ENCODE measurements around the gene MAFG. TPM values are rescaled to one million over a fixed set of nuclear protein-coding genes. Genes with fewer than 3 reads are reported as not detected.

MAFG gene
- total RNA-seq, 1 experiment from 2014 or later = 29.8 TPM

DNA sequence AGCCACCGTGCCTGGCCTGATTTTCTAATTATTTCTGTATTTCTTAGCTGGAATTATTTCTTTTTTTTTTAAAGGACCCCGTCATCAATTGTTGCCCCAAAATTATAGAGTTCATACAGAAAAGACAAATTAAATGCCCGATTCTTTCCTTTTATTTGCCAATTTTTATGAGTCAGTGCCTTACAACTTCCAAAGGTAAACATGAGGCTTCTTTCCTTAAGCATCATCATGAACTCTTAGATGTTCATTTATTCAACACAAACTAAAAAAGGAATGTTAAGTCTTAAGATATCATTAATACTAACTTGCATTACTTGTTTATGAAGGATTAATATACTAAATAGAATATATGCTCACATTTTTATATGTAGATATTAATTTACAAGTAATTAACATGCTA, 49.2 kb downstream of the MAFG start:
- CTCF ChIA-PET = no interaction called here
- no peak for ATAC-seq

DNA sequence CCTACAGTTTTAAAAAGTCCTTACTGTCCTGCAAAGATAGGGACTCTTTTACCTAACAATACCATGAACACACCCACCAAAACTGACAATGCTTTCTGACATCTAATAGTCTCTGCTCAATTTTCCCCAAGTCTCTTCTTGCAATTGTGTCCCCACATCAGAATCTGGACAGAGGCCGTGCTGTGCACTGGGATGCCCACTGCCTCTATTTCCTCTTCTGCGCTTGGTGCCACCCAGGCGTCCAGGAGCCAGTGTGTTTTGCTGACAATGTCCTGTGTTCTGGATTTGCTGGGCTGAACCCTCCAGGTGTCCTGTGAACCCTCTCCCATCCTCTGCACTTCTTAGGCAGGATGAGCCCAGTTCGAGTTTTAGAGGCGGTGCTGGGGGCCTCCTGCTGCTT, 50.0 kb downstream of the MAFG start:
- ATAC-seq (no peak), DNase-seq (ENCODE audit: low spot score) (no peak)
- CTCF ChIA-PET = interaction anchor here (0.6 kb wide), 1 partner anchor 152 kb away, joined by 4 read pairs; no protein-coding TSS in a partner anchor
- TF ChIP-seq, protein P1, sequence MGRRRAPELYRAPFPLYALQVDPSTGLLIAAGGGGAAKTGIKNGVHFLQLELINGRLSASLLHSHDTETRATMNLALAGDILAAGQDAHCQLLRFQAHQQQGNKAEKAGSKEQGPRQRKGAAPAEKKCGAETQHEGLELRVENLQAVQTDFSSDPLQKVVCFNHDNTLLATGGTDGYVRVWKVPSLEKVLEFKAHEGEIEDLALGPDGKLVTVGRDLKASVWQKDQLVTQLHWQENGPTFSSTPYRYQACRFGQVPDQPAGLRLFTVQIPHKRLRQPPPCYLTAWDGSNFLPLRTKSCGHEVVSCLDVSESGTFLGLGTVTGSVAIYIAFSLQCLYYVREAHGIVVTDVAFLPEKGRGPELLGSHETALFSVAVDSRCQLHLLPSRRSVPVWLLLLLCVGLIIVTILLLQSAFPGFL (CRISPR knock-in tag; IDR thresholded peaks at IDR 0.05; ENCODE audit: borderline replicate concordance) = no peak
- TF ChIP-seq, protein P2, sequence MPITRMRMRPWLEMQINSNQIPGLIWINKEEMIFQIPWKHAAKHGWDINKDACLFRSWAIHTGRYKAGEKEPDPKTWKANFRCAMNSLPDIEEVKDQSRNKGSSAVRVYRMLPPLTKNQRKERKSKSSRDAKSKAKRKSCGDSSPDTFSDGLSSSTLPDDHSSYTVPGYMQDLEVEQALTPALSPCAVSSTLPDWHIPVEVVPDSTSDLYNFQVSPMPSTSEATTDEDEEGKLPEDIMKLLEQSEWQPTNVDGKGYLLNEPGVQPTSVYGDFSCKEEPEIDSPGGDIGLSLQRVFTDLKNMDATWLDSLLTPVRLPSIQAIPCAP (CRISPR knock-in tag; IDR thresholded peaks at IDR 0.05) = no peak
- no peak for TF ChIP-seq FOXJ3 (CRISPR knock-in tag; IDR thresholded peaks at IDR 0.05; ENCODE audit: borderline replicate concordance)
- no peak for TF ChIP-seq SMAD4 (CRISPR knock-in tag; IDR thresholded peaks at IDR 0.05)
- no peak for TF ChIP-seq SOX15 (CRISPR knock-in tag; IDR thresholded peaks at IDR 0.05)
- TF ChIP-seq GTF2I (CRISPR knock-in tag; conservative IDR thresholded peaks at IDR 0.05) = no peak
- TF ChIP-seq CREB1 (CRISPR knock-in tag; IDR thresholded peaks at IDR 0.05) = no peak
- TF ChIP-seq KAT7 (CRISPR knock-in tag; IDR thresholded peaks at IDR 0.05; ENCODE audit: borderline replicate concordance) = no peak
- TF ChIP-seq, protein P3, sequence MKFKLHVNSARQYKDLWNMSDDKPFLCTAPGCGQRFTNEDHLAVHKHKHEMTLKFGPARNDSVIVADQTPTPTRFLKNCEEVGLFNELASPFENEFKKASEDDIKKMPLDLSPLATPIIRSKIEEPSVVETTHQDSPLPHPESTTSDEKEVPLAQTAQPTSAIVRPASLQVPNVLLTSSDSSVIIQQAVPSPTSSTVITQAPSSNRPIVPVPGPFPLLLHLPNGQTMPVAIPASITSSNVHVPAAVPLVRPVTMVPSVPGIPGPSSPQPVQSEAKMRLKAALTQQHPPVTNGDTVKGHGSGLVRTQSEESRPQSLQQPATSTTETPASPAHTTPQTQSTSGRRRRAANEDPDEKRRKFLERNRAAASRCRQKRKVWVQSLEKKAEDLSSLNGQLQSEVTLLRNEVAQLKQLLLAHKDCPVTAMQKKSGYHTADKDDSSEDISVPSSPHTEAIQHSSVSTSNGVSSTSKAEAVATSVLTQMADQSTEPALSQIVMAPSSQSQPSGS (CRISPR knock-in tag; IDR thresholded peaks at IDR 0.05; ENCODE audit: borderline replicate concordance, low read depth) = no peak
- no peaks in the 10 kb centered on the region for H3K4me1 Mint-ChIP-seq
- H3K36me3 Mint-ChIP-seq = peaks cover 18% of the 10 kb centered on the region
- no peak overlapping the region for H3K27ac Mint-ChIP-seq
- H3K27me3 Mint-ChIP-seq (ENCODE audit: low read depth) = no peaks in the 10 kb centered on the region; the same call in 1 of the 2 replicates
- no peaks in the 10 kb centered on the region for H3K9me3 Mint-ChIP-seq
- POLR2A ChIA-PET = interaction anchor here (0.6 to 0.7 kb wide), 2 partner anchors 46 to 145 kb away, joined by 4 read pairs; no protein-coding TSS in a partner anchor
- H3K4me3 Mint-ChIP-seq = no peak overlapping the region

More for the DNA sequence above, 49.2 kb downstream of the MAFG start:
- no peaks in the 10 kb centered on the region for H3K4me1 Mint-ChIP-seq
- POLR2A ChIA-PET = no interaction called here
- no peak for DNase-seq (ENCODE audit: low spot score)
- no peaks in the 10 kb centered on the region for H3K27me3 Mint-ChIP-seq (ENCODE audit: low read depth)
- no peaks in the 10 kb centered on the region for H3K9me3 Mint-ChIP-seq
- H3K4me3 Mint-ChIP-seq = no peak overlapping the region
- peaks cover 22% of the 10 kb centered on the region for H3K36me3 Mint-ChIP-seq
- no peak for TF ChIP-seq GTF2I (CRISPR knock-in tag; conservative IDR thresholded peaks at IDR 0.05)
- no peak overlapping the region for H3K27ac Mint-ChIP-seq

DNA sequence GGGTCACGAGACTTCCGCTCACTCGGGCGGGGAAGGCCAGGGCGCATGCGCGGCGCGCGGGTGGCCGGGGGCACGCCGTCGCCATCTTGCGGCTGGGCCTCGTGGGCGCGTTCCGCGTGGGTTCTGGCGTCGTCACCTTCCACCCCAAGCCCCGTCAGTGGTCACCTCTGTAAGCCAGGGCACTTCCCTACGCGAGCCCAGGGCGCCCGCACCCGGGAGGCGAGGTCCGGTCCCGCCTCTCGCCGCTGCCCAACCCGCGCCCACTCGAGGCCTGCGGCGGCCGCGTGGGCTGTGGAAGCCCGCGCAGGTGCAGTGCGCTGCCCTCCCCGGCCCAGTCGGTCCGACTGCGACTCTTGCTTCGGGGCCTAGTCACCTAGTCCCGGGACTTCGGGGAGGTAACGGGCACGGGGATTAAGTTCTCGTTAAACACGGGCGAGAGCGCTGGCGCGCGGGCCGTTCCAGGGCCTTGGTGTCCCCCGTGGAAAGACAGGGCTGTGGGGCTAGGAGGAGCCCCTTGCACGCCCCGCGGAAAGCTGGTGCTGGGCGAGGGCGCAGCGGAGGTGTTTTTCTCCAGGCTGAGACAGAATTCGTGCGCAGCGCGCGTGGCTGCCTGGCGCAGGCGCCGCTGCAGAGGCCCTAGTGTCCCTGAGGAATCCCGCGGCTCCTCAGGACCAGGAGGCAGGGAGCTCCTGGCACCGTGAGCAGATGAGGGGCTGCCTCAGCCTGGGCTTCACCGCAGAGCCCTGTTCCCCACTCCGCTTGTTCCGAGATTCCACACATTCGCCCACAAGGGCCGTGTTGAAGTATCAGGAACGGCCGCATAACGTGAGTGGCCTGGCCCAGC, 55.9 kb downstream of the MAFG start:
- Mint-ChIP-seq H3K27me3 (ENCODE audit: low read depth) (no peaks in the 10 kb centered on the region; the same call in 1 of the 2 replicates), H3K27ac (peak overlapping the region; percentile 53), H3K36me3 (no peaks in the 10 kb centered on the region), H3K4me3 (peak overlapping the region; percentile 77), H3K9me3 (no peaks in the 10 kb centered on the region), H3K4me1 (peaks cover 16% of the 10 kb centered on the region)
- ATAC-seq (no peak), DNase-seq (ENCODE audit: low spot score) (peak; percentile 82)
- POLR2A ChIA-PET = interaction anchor here (0.6 to 2.1 kb wide), 2 partner anchors 20 to 135 kb away, joined by 3 to 6 read pairs; partner anchors contain the start of genes ALYREF and ANAPC11
- CTCF ChIA-PET = interaction anchor here (1.2 kb wide), 1 partner anchor 43 kb away, joined by 3 read pairs; no protein-coding TSS in a partner anchor
- TF ChIP-seq SOX15 (CRISPR knock-in tag; IDR thresholded peaks at IDR 0.05) = no peak
- TF ChIP-seq ZNF232 (CRISPR knock-in tag; IDR thresholded peaks at IDR 0.05) = peak; percentile 76; the same call in 1 of the 2 replicates
- no peak for TF ChIP-seq GRHL2 (CRISPR knock-in tag; IDR thresholded peaks at IDR 0.05; ENCODE audit: insufficient replicate concordance, severe bottlenecking)
- TF ChIP-seq PRRX2 (CRISPR knock-in tag; IDR thresholded peaks at IDR 0.05) = peak; percentile 21; the same call in 1 of the 2 replicates
- no peak for TF ChIP-seq GTF2I (CRISPR knock-in tag; conservative IDR thresholded peaks at IDR 0.05)
- TF ChIP-seq, protein P4, sequence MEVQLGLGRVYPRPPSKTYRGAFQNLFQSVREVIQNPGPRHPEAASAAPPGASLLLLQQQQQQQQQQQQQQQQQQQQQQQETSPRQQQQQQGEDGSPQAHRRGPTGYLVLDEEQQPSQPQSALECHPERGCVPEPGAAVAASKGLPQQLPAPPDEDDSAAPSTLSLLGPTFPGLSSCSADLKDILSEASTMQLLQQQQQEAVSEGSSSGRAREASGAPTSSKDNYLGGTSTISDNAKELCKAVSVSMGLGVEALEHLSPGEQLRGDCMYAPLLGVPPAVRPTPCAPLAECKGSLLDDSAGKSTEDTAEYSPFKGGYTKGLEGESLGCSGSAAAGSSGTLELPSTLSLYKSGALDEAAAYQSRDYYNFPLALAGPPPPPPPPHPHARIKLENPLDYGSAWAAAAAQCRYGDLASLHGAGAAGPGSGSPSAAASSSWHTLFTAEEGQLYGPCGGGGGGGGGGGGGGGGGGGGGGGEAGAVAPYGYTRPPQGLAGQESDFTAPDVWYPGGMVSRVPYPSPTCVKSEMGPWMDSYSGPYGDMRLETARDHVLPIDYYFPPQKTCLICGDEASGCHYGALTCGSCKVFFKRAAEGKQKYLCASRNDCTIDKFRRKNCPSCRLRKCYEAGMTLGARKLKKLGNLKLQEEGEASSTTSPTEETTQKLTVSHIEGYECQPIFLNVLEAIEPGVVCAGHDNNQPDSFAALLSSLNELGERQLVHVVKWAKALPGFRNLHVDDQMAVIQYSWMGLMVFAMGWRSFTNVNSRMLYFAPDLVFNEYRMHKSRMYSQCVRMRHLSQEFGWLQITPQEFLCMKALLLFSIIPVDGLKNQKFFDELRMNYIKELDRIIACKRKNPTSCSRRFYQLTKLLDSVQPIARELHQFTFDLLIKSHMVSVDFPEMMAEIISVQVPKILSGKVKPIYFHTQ (CRISPR knock-in tag; IDR thresholded peaks at IDR 0.05) = no peak
- TF ChIP-seq, protein P5, sequence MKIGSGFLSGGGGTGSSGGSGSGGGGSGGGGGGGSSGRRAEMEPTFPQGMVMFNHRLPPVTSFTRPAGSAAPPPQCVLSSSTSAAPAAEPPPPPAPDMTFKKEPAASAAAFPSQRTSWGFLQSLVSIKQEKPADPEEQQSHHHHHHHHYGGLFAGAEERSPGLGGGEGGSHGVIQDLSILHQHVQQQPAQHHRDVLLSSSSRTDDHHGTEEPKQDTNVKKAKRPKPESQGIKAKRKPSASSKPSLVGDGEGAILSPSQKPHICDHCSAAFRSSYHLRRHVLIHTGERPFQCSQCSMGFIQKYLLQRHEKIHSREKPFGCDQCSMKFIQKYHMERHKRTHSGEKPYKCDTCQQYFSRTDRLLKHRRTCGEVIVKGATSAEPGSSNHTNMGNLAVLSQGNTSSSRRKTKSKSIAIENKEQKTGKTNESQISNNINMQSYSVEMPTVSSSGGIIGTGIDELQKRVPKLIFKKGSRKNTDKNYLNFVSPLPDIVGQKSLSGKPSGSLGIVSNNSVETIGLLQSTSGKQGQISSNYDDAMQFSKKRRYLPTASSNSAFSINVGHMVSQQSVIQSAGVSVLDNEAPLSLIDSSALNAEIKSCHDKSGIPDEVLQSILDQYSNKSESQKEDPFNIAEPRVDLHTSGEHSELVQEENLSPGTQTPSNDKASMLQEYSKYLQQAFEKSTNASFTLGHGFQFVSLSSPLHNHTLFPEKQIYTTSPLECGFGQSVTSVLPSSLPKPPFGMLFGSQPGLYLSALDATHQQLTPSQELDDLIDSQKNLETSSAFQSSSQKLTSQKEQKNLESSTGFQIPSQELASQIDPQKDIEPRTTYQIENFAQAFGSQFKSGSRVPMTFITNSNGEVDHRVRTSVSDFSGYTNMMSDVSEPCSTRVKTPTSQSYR (CRISPR knock-in tag; IDR thresholded peaks at IDR 0.05) = no peak
- TF ChIP-seq ZNF416 (CRISPR knock-in tag; IDR thresholded peaks at IDR 0.05) = peak; percentile 62; the same call in 1 of the 2 replicates
- TF ChIP-seq, protein P6, sequence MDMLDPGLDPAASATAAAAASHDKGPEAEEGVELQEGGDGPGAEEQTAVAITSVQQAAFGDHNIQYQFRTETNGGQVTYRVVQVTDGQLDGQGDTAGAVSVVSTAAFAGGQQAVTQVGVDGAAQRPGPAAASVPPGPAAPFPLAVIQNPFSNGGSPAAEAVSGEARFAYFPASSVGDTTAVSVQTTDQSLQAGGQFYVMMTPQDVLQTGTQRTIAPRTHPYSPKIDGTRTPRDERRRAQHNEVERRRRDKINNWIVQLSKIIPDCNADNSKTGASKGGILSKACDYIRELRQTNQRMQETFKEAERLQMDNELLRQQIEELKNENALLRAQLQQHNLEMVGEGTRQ (CRISPR knock-in tag; IDR thresholded peaks at IDR 0.05) = peak; percentile 93
- peak; percentile 65 for TF ChIP-seq ETV6 (CRISPR knock-in tag; IDR thresholded peaks at IDR 0.05)
- TF ChIP-seq JUN (CRISPR knock-in tag; IDR thresholded peaks at IDR 0.05) = peak; percentile 52; the same call in 1 of the 2 replicates
- peak; percentile 49; the same call in 1 of the 2 replicates for TF ChIP-seq TCF7 (CRISPR knock-in tag; IDR thresholded peaks at IDR 0.05; ENCODE audit: low read depth)
- peak; percentile 86 for TF ChIP-seq GABPB1 (CRISPR knock-in tag; IDR thresholded peaks at IDR 0.05)

Data from WTC11 (cell line).